CD14-positive monocyte (primary cell): ENCODE measurements around the gene ADGRF5. TPM values are rescaled to one million over a fixed set of nuclear protein-coding genes. Genes with fewer than 3 reads are reported as not detected.

Source experiments
- DNase-seq, 3 donors: peaks; one replicate each; pipeline ENCODE4 v3.0.0-alpha.2; 2011 to 2022
- H2AFZ ChIP-seq: 2 replicates; pipeline ENCODE4 v1.6.0; 2012; ENCODE audit warnings: mild to moderate bottlenecking, low read depth, low read length, inconsistent platforms; ENCODE audit not compliant: insufficient read depth, poor library complexity, severe bottlenecking
- H3K27ac ChIP-seq, 2 donors: 1 replicate in 1 of 2; 2 replicates in 1 of 2; pipeline ENCODE4 v1.5.1; 2012 to 2013; ENCODE audit warnings: low read length in 2 of 2, control low read depth in 1 of 2, inconsistent platforms in 1 of 2, low read depth in 1 of 2, mild to moderate bottlenecking in 1 of 2
- H3K27me3 ChIP-seq, 2 donors: one replicate each; pipeline versions ENCODE4 v1.6.0 to v1.6.1; 2011 to 2013; ENCODE audit warnings: low read length in 2 of 2; ENCODE audit not compliant: control insufficient read depth in 2 of 2, insufficient read depth in 2 of 2
- H3K36me3 ChIP-seq, 2 donors: replicated peaks in 1 of 2; 1 replicate in 1 of 2; 2 replicates in 1 of 2; pipeline versions ENCODE4 v1.5.1 to v1.6.1; 2012 to 2013; ENCODE audit warnings: low read length in 2 of 2, control low read depth in 1 of 2, inconsistent platforms in 1 of 2, mild to moderate bottlenecking in 1 of 2; ENCODE audit not compliant: insufficient read depth in 2 of 2, control insufficient read depth in 1 of 2
- H3K4me1 ChIP-seq, 2 donors: 1 replicate in 1 of 2; 2 replicates in 1 of 2; pipeline versions ENCODE4 v1.5.1 to v1.6.1; 2012 to 2013; ENCODE audit warnings: low read length in 2 of 2, control low read depth in 1 of 2, inconsistent platforms in 1 of 2, mild to moderate bottlenecking in 1 of 2, moderate library complexity in 1 of 2; ENCODE audit not compliant: insufficient read depth in 2 of 2, control insufficient read depth in 1 of 2
- H3K4me2 ChIP-seq: replicated peaks from 2 replicates; pipeline ENCODE3; 2012; ENCODE audit warnings: low read length, moderate library complexity, mild to moderate bottlenecking; ENCODE audit not compliant: poor library complexity, severe bottlenecking; ENCODE audit errors: extremely low read depth
- H3K4me3 ChIP-seq, 3 experiments: fragments of 200-600 bp in 1 of 3; sonication (generic) in 1 of 3; replicated peaks in 1 of 3; 1 replicate in 2 of 3; 2 replicates in 1 of 3; pipeline ENCODE4 v1.5.1; 2011 to 2013; ENCODE audit warnings: low read length in 3 of 3, mild to moderate bottlenecking in 3 of 3, control low read depth in 2 of 3, low read depth in 2 of 3, inconsistent platforms in 1 of 3, moderate library complexity in 1 of 3
- H3K79me2 ChIP-seq: 2 replicates; pipeline ENCODE4 v1.6.0; 2012; ENCODE audit warnings: mild to moderate bottlenecking, control low read depth, inconsistent platforms, low read length, moderate library complexity; ENCODE audit not compliant: insufficient read depth
- H3K9ac ChIP-seq: 2 replicates; pipeline ENCODE4 v1.6.0; 2017; ENCODE audit warnings: low read length, mild to moderate bottlenecking; ENCODE audit not compliant: insufficient read depth, poor library complexity, severe bottlenecking
- H3K9me3 ChIP-seq, 2 donors: replicated peaks in 1 of 2; 1 replicate in 1 of 2; 2 replicates in 1 of 2; pipeline versions ENCODE4 v1.5.1 to v1.6.1; 2012 to 2013; ENCODE audit warnings: low read length in 2 of 2, control low read depth in 1 of 2; ENCODE audit not compliant: control insufficient read depth in 1 of 2, insufficient read depth in 1 of 2
- H4K20me1 ChIP-seq: 2 replicates; pipeline ENCODE4 v1.6.0; 2012; ENCODE audit warnings: mild to moderate bottlenecking, low read length, control low read depth, moderate library complexity; ENCODE audit not compliant: insufficient read depth
- H3K27ac Mint-ChIP-seq, 7 donors: one replicate each; pipeline ENCODE4 v1.8.0; 2020; ENCODE audit warnings: mild to moderate bottlenecking in 7 of 7, mixed read lengths in 7 of 7, moderate library complexity in 6 of 7, inconsistent platforms in 2 of 7
- H3K27me3 Mint-ChIP-seq, 3 donors: one replicate each; pipeline ENCODE4 v1.8.0; 2021 to 2022; ENCODE audit warnings: low read depth in 3 of 3, mild to moderate bottlenecking in 3 of 3, mixed read lengths in 3 of 3, moderate library complexity in 3 of 3, inconsistent platforms in 1 of 3
- H3K36me3 Mint-ChIP-seq, 2 donors: one replicate each; pipeline ENCODE4 v1.8.0; 2020; ENCODE audit warnings: mixed read lengths in 2 of 2, inconsistent platforms in 1 of 2, mild to moderate bottlenecking in 1 of 2
- H3K4me1 Mint-ChIP-seq: one replicate; pipeline ENCODE4 v1.8.0; 2020; ENCODE audit warnings: mild to moderate bottlenecking, mixed read lengths
- H3K4me3 Mint-ChIP-seq, 2 donors: one replicate each; pipeline ENCODE4 v1.8.0; 2020; ENCODE audit warnings: mild to moderate bottlenecking in 2 of 2, mixed read lengths in 2 of 2, moderate library complexity in 1 of 2
- H3K9me3 Mint-ChIP-seq, 7 donors: one replicate each; pipeline ENCODE4 v1.8.0; 2020 to 2022; ENCODE audit warnings: mixed read lengths in 7 of 7, mild to moderate bottlenecking in 6 of 7, moderate library complexity in 6 of 7, inconsistent platforms in 2 of 7
- WGBS: methylation state at CpG from one replicate; pipeline ENCODE4 v1.1.5; 2013; ENCODE audit warnings: missing lambda C conversion rate; ENCODE audit not compliant: insufficient coverage; 5-methylcytosine and 5-hydroxymethylcytosine counted together
- intact Hi-C, 2 donors: fragments of 100-400 bp; cut with micrococcal nuclease; formaldehyde crosslinking; loops; one replicate each; pipeline versions ENCODE4 v1.15.0 to v1.15.1; 2023
- polyA plus RNA-seq, 3 donors: library from polyadenylated mRNA; depleted of rRNA in 1 of 3; unstranded in 2 of 3; stranded (reverse) in 1 of 3; fragments of 300-500 nt in 2 of 3; fragments of >200 nt in 1 of 3; fragmentation: Illumina TruSeq in 2 of 3; gene quantifications; 1 replicate in 2 of 3; 2 replicates in 1 of 3; pipeline ENCODE4 v1.2.3, GENCODE V29; 2012 to 2021
- TF ChIP-seq, protein P1 (sequence below): fragments of 200-600 bp; IDR thresholded peaks from one replicate; pipeline ENCODE4 v1.8.0; 2022; ENCODE audit warnings: antibody characterized with exemption, mild to moderate bottlenecking

ADGRF5 gene
- polyA plus RNA-seq, 3 donors = not detected

DNA sequence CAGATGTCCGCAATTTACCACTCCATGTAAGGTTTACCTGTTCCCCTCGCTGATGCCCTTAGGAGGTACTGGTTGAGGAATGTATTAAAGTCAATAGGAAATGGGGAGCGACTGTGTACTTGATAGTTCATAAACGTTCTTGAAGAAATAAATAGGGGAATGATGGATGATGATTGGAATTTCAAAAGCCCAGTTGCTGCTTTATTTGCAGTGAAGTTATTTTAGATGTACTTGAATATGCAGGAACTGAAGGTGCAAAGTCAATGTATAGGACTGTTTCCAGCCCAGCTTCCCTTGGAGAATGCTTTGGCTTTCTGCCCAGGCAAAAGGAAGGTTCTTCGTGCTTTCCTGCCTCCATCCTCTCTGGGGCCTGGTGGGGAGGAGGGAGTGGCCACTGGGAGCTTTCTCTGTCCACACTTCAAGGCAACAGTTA, 19.8 kb downstream of the ADGRF5 start:
- 56% methylated on average over 4 of the region's 5 CpGs for WGBS
- H3K79me2 ChIP-seq = no peaks in the 10 kb centered on the region

DNA sequence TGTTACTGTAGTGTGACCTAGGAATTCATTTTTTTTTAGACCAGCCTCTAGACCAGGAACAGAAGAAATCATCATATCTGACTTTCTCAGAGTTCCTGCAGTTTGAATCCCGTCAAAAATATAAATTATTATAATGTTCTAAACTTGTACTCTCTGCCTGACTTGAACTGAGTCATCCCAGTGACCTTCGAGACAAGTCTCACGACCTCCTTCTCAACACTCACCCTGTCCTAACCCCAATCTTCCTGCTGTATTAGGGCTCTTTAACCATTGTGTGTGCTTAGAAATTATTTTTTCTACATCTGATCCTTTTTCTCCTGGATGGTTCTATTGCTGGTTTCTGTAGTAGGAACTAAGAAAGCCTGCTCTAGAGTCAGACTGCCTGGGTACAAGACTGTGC, 21.5 kb downstream of the ADGRF5 start:
- H3K4me3 Mint-ChIP-seq = no peak overlapping the region
- H3K36me3 Mint-ChIP-seq = no peaks in the 10 kb centered on the region
- TF ChIP-seq, protein P1, sequence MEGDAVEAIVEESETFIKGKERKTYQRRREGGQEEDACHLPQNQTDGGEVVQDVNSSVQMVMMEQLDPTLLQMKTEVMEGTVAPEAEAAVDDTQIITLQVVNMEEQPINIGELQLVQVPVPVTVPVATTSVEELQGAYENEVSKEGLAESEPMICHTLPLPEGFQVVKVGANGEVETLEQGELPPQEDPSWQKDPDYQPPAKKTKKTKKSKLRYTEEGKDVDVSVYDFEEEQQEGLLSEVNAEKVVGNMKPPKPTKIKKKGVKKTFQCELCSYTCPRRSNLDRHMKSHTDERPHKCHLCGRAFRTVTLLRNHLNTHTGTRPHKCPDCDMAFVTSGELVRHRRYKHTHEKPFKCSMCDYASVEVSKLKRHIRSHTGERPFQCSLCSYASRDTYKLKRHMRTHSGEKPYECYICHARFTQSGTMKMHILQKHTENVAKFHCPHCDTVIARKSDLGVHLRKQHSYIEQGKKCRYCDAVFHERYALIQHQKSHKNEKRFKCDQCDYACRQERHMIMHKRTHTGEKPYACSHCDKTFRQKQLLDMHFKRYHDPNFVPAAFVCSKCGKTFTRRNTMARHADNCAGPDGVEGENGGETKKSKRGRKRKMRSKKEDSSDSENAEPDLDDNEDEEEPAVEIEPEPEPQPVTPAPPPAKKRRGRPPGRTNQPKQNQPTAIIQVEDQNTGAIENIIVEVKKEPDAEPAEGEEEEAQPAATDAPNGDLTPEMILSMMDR = no peak
- Histone ChIP-seq H3K9ac (no peak overlapping the region), H4K20me1 (no peaks in the 10 kb centered on the region), H3K79me2 (no peaks in the 10 kb centered on the region), H3K27ac (no peak overlapping the region), H3K4me2 (no peak overlapping the region), H2AFZ (no peak overlapping the region), H3K9me3 (no peaks in the 10 kb centered on the region), H3K36me3 (no peaks in the 10 kb centered on the region), H3K27me3 (no peaks in the 10 kb centered on the region), H3K4me1 (no peaks in the 10 kb centered on the region), H3K4me3 (no peak overlapping the region)
- no peak for DNase-seq
- H3K9me3 Mint-ChIP-seq = peaks cover 0 to 2% (median 0%) of the 10 kb centered on the region in 7 donors
- no CpG with 5 or more reads among the region's 3 CpGs for WGBS
- H3K27ac Mint-ChIP-seq = no peak overlapping the region
- H3K27me3 Mint-ChIP-seq = peaks cover 0 to 3% (median 2%) of the 10 kb centered on the region in 3 donors
- no peaks in the 10 kb centered on the region for H3K4me1 Mint-ChIP-seq
- intact Hi-C loops = no loop called here

More for the DNA sequence above, 19.8 kb downstream of the ADGRF5 start:
- H3K27ac ChIP-seq = no peak overlapping the region
- H3K9ac ChIP-seq = no peak overlapping the region
- H3K36me3 ChIP-seq = no peaks in the 10 kb centered on the region
- Mint-ChIP-seq H3K36me3 (no peaks in the 10 kb centered on the region), H3K27ac (no peak overlapping the region), H3K4me1 (no peaks in the 10 kb centered on the region), H3K27me3 (peaks cover 0 to 3% (median 2%) of the 10 kb centered on the region in 3 donors), H3K4me3 (no peak overlapping the region), H3K9me3 (peaks cover 0 to 2% (median 0%) of the 10 kb centered on the region in 7 donors)
- intact Hi-C loops = no loop called here
- H3K9me3 ChIP-seq = no peaks in the 10 kb centered on the region
- no peak overlapping the region for H3K4me2 ChIP-seq
- no peak overlapping the region for H3K4me3 ChIP-seq
- TF ChIP-seq, protein P1 = no peak
- no peaks in the 10 kb centered on the region for H4K20me1 ChIP-seq
- no peaks in the 10 kb centered on the region for H3K4me1 ChIP-seq
- H3K27me3 ChIP-seq = no peaks in the 10 kb centered on the region
- DNase-seq = no peak
- H2AFZ ChIP-seq = no peak overlapping the region
